GM18519 (cell line): ENCODE results near the gene MPZL2.
"Not testable (repeated sequence)": the region's sequence is repeated elsewhere in the genome, so short reads cannot be mapped to it uniquely, and the experiment has no call there.

Experiments used
- ATAC-seq: cut with Tn5 transposase; IDR thresholded peaks from one replicate; pipeline ENCODE4 v1.9.1; 2021; ENCODE audit warnings: mild to moderate bottlenecking, moderate library complexity; ENCODE audit not compliant: unreplicated experiment, low FRiP score

The MPZL2 gene

DNA sequence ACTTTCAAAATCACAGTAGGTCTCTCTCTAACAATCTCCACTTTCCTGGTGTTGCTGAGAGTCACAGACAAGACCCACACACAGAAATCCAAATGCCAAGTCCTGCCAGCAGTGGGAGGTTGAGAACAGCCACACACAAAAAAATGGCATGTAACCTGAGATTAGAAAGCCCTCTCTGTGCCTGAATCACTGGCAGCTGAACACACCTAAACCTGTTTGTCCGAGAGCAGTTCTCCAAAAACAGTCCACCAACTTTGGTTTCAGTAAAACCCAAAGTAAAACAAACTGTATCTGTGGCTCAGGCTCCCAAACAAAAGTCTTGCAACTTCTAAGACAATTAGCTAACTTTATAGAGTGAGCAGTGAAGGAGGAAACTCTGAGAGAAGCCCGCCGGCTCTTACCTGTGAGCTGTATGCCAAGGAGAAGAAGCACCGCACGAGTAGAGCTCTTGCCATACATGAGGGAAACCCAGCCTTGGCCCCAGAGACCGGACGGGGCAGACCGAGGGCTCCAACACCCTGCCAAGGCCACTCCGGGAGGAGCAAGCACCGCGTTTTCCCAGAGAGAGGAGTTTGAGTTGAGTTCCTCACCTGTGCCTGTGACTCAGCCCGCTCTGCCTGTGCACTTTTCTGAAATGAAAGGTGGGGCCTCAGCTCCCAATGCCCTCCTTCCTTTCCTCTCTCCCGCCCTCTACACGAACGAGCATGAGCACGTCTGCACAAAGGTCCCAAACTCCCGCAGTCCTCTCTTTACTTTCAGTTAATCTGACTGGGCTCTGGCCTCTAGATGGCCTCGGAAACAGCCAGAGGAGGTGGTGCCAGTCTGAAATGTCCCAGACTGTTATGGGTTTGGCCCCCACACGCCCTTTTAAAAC lies at the start of gene MPZL2:
TSS of gene MPZL2 (minus strand) at position 603 of the 874 bp plus-strand sequence. CDS start at position 459, 144 bp downstream.
- no peak for ATAC-seq

DNA sequence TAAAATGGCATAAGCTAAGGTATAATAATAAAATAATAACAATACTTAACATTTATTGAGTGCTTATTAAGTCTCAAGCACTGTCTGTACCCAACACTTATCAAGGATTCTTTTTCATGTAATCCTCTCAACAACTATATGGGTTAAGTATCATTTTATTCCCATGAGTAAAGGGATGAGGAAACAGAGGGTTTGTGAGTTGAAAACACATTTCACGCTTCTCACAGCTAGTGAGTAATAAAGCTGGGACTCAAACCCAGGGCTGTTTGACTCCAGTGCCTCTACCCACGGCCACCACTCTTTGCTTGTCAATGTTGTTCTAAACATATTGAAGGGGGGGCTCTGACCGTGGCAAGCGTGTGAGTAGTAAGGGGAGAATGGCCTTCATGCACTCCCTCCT lies 49.1 kb upstream of the MPZL2 start:
- no peak for ATAC-seq

DNA sequence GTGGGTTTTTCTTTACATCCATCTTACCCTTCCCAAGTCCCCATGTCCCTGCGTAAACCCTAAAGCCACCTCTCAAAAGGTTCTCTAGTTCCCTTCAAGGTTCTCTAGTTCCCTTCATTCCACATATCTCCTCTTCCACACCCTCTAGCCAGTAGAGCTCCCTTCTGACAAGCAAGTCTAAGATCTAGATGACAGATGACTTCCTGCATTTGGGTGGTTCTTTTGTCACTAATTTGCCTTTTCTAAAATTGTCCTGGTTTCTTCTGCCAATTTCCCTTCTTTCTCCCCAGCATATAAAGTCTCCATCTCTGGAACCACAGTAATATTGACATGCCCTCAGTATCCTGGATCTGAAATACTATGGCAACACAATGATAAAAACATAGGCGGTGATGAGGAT lies 48.2 kb upstream of the MPZL2 start:
- no peak for ATAC-seq

DNA sequence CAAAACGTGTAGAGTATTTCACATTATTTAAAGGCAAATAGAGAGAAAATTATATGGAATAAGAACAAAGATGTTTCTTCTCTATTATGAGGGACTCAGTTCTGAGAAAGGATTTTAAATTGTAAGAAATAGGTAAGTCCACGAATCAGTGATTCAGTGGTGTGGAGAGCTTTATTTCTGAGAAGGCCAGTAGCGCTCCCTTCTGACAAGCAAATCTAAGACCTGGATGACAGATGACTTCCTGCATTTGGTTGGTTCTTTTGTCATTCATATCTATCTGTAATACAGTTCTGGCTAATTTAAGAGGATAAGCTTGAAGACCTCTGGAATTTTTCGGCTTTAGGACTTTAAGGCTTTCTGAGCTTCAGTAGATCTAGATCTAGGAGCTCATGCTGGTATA lies 47.4 kb upstream of the MPZL2 start:
- no peak for ATAC-seq

DNA sequence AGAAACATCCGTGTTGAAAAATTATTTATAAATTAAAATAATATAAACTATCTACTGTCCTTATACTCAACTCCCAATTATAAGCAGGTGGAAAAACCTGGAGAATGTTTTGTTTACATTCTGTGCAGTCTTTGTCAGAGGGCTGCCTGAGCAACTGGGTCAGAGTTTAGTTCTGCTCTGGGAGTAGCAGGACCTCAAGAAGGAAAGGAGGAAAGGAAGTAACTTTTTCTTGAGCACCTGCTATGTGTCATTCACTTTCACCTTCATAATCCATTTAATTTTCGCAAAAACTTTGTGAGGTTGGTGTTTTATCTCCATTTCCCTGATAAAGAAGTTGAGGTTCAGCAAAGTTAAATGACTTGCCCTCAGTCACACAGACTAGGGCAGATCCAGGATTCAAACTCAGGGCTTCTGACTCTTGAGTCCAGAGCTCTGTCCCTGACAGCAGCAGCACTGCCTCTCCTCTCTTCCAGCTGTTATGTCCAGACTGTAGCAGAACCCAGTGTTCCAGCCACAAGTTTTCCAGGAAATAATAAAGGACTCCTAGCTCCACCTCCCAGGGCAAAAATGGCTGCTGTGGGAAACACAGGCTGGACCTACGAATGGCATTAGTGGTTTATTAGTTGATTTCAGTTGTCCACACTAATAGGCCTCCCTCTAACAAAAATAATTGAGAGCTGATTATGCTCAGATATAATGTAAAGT lies 46.8 kb upstream of the MPZL2 start:
- ATAC-seq, result no peak

DNA sequence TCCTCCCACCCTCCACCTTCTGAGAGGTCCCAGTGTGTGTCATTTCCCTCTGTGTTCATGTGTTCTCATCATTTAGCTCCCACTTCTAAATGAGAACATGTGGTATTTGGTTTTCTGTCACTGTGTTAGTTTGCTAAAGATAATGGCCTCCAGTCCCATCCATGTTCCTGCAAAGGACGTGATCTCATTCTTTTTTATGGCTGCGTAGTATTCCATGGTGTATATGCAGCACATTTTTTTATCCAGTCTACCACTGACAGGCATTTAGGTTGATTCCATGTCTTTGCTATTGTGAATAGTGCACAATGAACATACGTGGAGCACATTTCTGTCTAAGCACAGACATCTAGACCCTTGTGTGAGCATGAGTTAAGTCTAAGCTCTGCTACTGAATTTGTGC lies 46.2 kb upstream of the MPZL2 start:
- ATAC-seq, result no peak

DNA sequence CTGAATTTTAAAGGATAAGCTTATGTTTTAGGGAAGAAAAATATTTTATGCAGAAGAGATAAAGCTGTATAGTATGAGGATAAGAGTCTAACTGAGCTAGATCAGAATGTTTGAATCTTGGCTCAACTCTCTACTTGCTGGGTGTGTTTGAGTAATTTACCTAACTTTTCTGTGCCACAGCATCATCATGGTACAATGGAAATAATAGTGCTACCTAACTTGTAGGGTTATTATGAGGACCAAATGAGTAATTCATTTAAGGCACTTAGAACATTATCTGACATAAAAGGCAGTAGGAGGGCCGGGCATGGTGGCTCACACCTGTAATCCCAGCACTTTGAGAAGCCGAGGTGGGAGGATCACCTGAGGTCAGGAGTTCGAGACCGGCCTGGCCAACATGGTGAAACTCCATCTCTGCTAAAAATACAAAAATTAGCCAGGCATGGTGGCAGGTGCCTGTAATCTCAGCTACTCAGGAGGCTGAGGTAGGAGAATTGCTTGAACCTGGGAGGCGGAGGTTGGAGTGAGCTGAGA lies 45.0 kb upstream of the MPZL2 start:
- not testable (repeated sequence) for ATAC-seq

DNA sequence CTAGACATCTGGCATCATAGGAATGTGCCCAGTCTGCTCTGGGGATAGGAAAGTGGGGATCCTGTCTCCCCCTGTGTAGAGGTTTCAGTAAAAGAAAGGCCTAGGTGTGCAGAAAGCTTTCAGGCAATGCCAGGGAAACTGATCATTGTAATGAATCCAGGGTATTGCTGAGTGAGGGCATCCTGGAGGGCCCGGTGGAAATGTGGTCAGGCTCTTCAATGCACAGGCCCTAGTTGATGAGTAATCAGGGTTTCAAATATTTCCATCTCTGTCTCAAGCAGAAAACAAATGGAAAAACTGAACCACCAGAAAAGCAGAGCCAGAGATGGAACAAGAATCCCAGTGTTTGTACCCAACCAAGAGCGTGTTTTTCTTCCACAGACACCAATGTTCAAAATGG lies 42.5 kb upstream of the MPZL2 start:
- no peak for ATAC-seq

DNA sequence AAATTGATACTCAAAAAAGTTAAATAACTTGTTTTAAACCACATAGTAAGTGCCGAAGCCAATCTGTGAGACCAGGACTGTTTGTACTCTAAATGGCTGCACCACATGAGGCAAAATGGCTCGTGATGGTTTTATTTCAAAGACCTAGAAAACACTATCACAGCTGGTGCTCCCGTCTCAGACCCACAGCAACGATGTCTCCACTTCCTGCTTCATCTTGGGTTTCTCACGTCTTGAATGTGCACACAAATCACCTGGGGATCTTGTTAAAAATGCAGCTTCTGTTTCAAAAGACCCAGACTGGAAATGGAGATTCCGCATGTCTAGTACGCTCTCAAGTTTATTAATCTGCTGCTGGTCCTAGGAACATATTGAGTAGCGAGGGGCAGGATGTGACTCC lies 41.6 kb upstream of the MPZL2 start:
- ATAC-seq, result no peak

DNA sequence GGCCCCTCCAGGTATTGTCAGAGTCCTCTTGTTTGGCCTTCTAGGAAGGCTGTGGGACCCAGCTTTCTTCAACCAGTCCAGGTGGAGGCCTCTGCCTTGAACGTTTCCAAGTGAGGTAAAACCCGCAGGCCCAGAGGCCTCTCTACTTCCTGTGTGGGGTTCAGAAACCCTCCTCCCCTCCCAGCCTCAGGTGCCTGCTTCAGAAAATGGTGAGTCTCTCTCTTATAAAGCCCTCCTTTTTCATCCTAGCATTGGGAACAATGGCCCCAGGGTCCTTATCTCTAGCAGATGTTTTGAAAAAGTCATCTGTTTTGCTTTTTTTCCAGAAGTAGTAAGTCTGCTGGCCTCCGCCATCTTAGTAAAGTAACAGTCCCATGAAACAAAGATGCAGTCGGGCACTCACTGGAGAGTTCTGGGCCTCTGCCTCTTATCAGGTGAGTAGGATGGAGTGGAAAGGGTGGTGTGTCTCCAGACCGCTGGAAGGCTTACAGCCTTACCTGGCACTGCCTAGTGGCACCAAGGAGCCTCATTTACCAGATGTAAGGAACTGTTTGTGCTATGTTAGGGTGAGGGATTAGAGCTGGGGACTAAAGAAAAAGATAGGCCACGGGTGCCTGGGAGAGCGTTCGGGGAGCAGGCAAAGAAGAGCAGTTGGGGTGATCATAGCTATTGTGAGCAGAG lies 40.6 kb upstream of the MPZL2 start, which contains the start of gene CD3E:
TSS of gene CD3E (plus strand) at position 163 of the 681 bp plus-strand sequence. CDS start at position 386, 223 bp downstream.
- no peak for ATAC-seq

DNA sequence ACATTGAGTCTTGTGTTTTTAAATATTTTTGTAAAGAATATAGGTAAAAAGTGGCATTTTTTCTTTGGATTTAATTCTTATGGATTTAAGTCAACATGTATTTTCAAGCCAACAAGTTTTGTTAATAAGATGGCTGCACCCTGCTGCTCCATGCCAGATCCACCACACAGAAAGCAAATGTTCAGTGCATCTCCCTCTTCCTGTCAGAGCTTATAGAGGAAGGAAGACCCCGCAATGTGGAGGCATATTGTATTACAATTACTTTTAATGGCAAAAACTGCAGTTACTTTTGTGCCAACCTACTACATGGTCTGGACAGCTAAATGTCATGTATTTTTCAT lies 40.1 kb upstream of the MPZL2 start:
- no peak for ATAC-seq

DNA sequence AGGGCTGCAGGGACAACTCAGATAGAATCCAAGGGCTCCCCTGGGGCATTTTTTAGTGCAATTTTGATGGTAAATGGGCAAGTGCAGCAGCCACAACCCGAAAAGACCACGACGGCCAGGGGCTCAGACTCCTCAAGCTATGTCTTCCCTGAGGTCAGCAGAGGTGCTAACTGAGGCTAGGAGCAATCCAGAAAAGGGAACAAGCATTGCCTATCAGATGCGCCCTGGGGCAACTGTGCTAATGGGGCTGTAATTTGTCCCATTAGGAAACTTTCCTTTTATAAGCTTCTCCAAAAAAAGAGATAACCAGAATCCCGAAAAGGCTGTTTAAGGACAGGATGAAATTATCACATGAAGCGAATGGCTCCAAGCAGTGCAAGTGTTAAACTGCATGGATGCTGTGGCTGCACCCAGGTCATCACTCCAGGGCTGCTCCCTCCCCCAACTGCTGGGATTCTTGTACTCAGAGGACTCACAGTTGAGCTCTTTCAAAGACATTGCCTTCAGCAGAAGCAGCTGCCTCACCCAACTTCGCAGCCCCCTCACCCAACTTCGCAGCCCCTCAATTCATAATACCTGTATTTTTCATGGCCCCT lies 37.6 kb upstream of the MPZL2 start:
- no peak for ATAC-seq

DNA sequence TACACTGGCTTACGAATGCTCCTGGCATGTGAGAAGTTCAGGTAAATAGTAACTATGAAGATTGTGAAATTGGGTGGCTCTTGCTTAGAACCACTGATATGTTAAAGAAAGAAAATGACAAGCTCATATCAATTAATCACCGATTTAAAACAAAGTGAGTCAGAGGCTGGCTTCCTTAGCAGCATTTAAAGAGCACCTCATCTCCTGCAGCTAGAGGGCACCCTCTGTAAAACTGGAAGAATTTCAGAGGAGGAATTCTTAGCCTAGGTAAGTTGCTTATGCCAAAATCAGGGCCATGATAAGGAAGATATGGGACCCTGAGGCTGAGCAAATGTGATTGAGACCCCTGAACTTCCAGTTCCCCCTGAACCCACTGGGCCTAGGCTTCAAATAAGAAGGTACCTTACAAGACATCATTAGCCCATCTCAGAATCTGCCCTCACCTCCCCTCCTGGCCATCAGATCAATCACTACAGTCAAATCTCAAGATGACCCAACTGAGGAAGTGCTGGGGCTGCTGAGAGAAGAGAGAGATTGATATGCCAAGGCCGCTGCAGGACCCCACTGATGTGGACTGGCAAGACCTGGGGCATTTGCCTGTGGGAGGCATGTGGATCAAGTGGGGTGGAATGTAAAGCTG lies 31.8 kb upstream of the MPZL2 start:
- no peak for ATAC-seq

DNA sequence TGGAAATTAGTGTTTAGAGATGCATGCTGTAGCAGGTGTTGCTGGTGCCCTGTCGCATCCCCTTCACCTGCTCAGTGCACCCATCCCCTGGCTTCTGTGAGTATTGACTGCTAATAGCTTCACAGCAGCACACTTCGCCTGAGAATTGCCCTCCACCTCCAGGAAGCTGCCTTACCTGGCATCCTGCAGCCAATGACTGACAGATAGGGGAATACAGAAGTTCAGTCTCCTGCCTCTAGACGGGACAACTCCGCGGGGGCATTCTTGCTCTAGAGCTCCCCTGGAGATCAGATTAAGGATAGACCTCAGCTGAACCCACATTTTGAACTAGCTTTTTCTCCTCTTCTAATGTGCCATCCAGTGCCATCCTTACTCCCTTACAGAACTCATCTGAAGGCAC lies 31.1 kb upstream of the MPZL2 start:
- ATAC-seq, result no peak

DNA sequence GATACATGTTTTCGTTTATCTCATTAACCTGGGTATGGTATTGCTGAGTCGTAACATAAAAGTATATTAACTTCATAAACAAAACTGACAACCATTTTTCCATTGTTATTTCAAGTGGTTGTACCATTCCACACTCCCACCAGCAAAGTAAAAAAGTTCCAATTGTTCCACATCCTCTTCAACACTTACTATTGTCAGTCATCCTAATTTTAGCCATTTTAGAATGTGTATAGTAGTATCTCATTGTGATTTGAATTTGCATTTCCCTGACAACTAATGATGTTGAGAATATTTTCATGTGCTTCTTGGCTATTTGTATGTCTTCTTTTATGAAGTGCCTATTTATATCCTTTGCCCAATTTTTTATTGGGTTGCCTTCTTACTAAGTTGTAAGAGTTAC lies 30.0 kb upstream of the MPZL2 start:
- no peak for ATAC-seq

DNA sequence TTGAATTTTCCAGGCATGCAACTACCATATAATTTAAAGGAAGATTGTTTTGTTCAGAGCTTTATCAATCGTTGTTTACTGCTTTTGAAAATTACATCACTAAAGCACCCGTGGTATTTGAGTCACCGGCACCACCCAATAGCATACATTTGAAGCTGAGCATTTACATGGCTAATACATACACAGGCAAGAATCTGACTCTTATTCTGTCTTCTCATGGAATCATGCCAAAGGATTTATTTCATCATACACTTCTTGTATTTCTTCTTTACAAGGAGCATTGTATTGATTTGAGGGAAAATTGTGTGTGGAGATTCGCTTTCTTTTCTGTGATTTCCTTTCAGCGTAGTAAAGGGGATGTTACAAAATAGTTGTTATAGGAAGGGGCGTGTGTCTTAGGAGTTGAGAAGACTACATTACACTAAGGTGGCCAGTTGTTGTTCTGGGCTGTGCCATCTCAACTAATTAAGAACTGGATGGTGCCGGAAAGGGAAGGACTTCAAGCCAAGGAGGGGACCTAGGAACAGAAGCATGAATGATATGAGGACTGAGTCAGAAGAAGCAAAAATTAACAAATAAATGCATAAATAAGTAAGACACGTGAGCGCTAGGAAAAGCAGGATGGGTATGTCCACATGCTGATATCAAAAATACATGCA lies 27.5 kb upstream of the MPZL2 start:
- no peak for ATAC-seq

DNA sequence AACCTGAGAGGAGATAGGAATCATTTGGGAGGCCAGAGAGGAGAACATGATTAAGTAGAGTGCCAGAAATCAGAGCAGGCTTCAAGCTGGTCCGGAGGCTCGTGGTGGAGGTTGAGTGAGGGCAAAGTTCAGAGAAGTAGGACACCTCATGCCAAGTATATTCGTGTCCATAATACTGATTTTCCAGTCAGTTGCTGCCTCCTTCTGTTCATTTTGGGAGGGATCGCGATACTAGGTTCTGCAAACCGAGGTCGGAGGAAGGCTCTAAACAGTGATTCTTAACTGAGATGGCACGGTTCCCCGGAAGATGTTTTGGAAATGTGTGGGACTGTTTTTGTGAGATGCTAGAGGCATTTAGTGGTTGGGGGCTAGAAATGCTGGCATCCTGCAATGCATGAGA lies 26.8 kb upstream of the MPZL2 start:
- ATAC-seq, result no peak

DNA sequence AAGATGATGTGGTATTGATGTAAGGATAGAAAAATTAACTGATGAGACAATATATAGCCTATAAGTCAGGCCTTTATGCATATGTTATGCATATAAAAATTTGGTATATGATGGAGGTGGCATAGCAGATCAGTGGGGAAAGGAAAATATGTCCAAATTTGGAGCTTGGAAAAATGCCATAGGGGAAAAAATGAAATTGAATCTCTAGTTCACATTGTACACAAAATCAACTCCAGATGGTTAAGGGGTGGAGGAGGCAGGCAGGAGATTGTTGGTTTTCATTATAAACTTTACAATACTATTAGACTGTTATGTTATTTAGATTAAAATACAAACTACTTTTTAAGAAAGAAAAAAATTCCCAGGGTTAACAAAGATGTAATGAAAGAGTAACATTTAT lies 25.3 kb upstream of the MPZL2 start:
- ATAC-seq, result no peak

DNA sequence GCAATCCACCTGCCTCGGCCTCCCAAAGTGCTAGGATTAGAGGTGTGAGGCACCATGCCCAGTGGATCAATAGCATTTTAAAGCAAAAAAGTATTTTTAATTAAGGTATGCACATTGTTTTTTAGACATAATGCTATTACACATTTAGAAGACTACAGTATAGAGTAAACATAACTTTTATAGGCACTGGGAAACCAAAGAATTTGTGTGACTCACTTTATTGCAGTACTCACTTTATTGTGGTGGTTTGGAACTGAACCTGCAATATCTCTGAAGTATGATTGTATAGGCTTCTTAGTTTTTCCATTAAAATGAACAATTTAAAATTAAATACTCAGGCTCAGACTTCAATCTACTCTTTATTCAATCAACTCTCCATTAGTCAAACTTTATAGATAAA lies 22.9 kb upstream of the MPZL2 start:
- no peak for ATAC-seq

DNA sequence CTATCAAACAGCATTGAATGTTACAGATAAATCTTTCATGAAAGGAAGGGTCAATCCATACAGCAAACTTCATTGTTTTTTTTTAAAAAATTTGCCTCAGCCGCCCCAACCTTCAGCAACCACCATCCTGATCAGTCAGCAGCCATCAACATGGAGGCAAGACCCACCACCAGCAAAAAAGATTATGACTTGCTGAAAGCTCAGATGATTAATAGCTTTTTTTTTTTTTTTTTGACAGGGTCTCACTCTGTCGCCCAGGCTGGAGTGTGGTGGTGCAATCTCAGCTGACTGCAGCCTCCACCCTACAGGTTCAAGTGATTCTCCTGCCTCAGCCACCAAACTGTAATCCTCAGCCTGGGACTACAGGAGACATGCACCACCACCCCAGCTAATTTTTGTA lies 22.4 kb upstream of the MPZL2 start:
- ATAC-seq, result no peak
